PC-3 (cell line): Measurements from ENCODE around the gene MACROD2. TPM values are rescaled to one million over a fixed set of nuclear protein-coding genes. Genes with fewer than 3 reads are reported as not detected.
A peak's percentile ranks its signal among the peaks of the same experiment; 100 is the strongest.

Source experiments
- ATAC-seq: fragments of 200-7000 bp; cut with Tn5 transposase; 2 replicates; pipeline ENCODE4 v1.9.1; 2020; ENCODE audit warnings: mild to moderate bottlenecking, moderate library complexity
- BruUV-seq: library from RNA; stranded (reverse); fragments of 400-500 nt; replicated peaks from 2 replicates; lab custom pipeline; 2021; lab: Mats Ljungman, UMichigan
- CTCF ChIA-PET: fragments of 300-600 bp; sonication (Branson Sonifier 250); formaldehyde crosslinking; loops from one replicate; lab custom pipeline; 2022; ENCODE audit warnings: antibody characterized with exemption; lab: Charles Lee
- POLR2A ChIA-PET: fragments of 300-600 bp; sonication (Branson Sonifier 250); formaldehyde crosslinking; loops from one replicate; lab custom pipeline; 2022; ENCODE audit warnings: antibody characterized with exemption; ENCODE audit not compliant: unreplicated experiment; lab: Charles Lee
- DNase-seq: peaks from one replicate; pipeline ENCODE4 v3.0.0-alpha.2; 2015
- H2AFZ ChIP-seq: fragments of 300-600 bp; sonication (generic); 2 replicates; pipeline ENCODE4 v1.6.0; 2016; ENCODE audit warnings: antibody characterized with exemption, low read length
- H3F3A ChIP-seq: fragments of 300-600 bp; sonication (generic); one replicate; pipeline ENCODE4 v1.6.0; 2017; ENCODE audit warnings: antibody characterized with exemption, low read length, control low read depth, mild to moderate bottlenecking; ENCODE audit not compliant: unreplicated experiment
- H3K27ac ChIP-seq: fragments of 300-600 bp; sonication (generic); 2 replicates; pipeline ENCODE4 v1.5.1; 2016; ENCODE audit warnings: mild to moderate bottlenecking, low read length
- H3K27me3 ChIP-seq: fragments of 300-600 bp; sonication (generic); 2 replicates; pipeline ENCODE4 v1.6.1; 2016; ENCODE audit warnings: low read length, mixed read lengths
- H3K36me3 ChIP-seq: fragments of 300-600 bp; sonication (generic); 2 replicates; pipeline ENCODE4 v1.6.1; 2016; ENCODE audit warnings: low read depth, mixed run types, low read length, mixed read lengths
- H3K4me1 ChIP-seq: fragments of 300-600 bp; sonication (generic); 2 replicates; pipeline ENCODE4 v1.5.1; 2016; ENCODE audit warnings: low read length; ENCODE audit not compliant: insufficient read depth
- H3K4me2 ChIP-seq: fragments of 300-600 bp; sonication (generic); 2 replicates; pipeline ENCODE4 v1.6.0; 2016; ENCODE audit warnings: low read length
- H3K4me3 ChIP-seq: fragments of 300-600 bp; sonication (generic); 2 replicates; pipeline ENCODE4 v1.5.1; 2016; ENCODE audit warnings: mild to moderate bottlenecking, low read length, mixed read lengths
- H3K79me2 ChIP-seq: fragments of 300-600 bp; sonication (generic); 2 replicates; pipeline ENCODE4 v1.6.1; 2017; ENCODE audit warnings: low read length, mixed read lengths
- H3K9ac ChIP-seq: fragments of 300-600 bp; sonication (generic); 2 replicates; pipeline ENCODE4 v1.6.0; 2016; ENCODE audit warnings: mild to moderate bottlenecking, low read length
- H3K9me2 ChIP-seq: fragments of 300-600 bp; sonication (generic); replicated peaks from 2 replicates; pipeline ENCODE4 v1.6.1; 2016; ENCODE audit warnings: mixed run types, low read length, mixed read lengths
- H3K9me3 ChIP-seq: fragments of 300-600 bp; sonication (generic); 2 replicates; pipeline ENCODE4 v1.6.1; 2016; ENCODE audit warnings: low read length, mixed read lengths
- H4K20me1 ChIP-seq: fragments of 300-600 bp; sonication (generic); 2 replicates; pipeline ENCODE4 v1.6.1; 2016; ENCODE audit warnings: low read length, mixed read lengths
- EZH2 ChIP-seq: fragments of 300-600 bp; sonication (generic); IDR thresholded peaks from one replicate; pipeline ENCODE4 v1.6.1; 2017; ENCODE audit warnings: antibody characterized with exemption, mild to moderate bottlenecking, low read length; ENCODE audit not compliant: unreplicated experiment
- EZH2phosphoT487 ChIP-seq: fragments of 300-600 bp; sonication (generic); IDR thresholded peaks from 2 replicates; pipeline ENCODE4 v1.6.1; 2018; ENCODE audit warnings: mild to moderate bottlenecking, antibody characterized with exemption, low read length, borderline replicate concordance
- intact Hi-C: fragments of 100-400 bp; cut with micrococcal nuclease; formaldehyde crosslinking; loops from 2 replicates; pipeline ENCODE4 v1.9.0; 2023
- total RNA-seq: library from RNA; depleted of rRNA; stranded (reverse); fragments of >200 nt; gene quantifications from 2 replicates; pipeline ENCODE4 v1.2.3, GENCODE V29; 2014
- TF ChIP-seq, protein P1 (sequence below): fragments of 300-600 bp; sonication (generic); conservative IDR thresholded peaks from 2 replicates; pipeline ENCODE4 v1.5.1; 2017; ENCODE audit warnings: antibody characterized with exemption, low read depth, mild to moderate bottlenecking, low read length

MACROD2 gene
- total RNA-seq, 1 experiment from 2014 or later = 3.1 TPM

DNA sequence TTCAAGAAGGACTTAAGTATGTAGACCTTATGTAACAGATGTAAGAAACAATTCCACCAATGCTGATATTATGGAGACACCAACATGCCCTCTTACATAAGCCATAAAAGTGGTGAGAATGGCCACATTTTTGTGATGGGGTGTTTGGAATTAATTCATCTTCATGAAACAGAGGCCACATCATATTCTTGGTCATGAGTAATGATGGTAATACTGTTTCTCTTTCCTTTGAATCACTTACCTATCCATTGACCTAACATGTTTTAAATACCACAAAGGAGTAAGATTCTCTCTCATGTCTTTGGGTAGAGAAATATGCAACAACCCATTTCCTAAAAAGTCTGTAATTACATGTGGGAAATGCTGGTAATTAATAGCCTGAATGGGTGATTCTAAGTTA lies 887.5 kb downstream of the MACROD2 start:
- Histone ChIP-seq H3K4me2 (no peak overlapping the region), H3K9ac (no peak overlapping the region), H3K27ac (peak overlapping the region; percentile 29), H3K9me3 (no peaks in the 10 kb centered on the region), H3K4me3 (no peak overlapping the region), H3K79me2 (no peaks in the 10 kb centered on the region), H3F3A (peaks cover 4% of the 10 kb centered on the region), H3K27me3 (no peaks in the 10 kb centered on the region), H3K9me2 (no peaks in the 10 kb centered on the region), H2AFZ (no peak overlapping the region), H3K4me1 (peaks cover 53% of the 10 kb centered on the region), H4K20me1 (no peaks in the 10 kb centered on the region), H3K36me3 (peaks cover 4% of the 10 kb centered on the region; the same call in 1 of the 2 replicates)
- no TSS peak for BruUV-seq
- TF ChIP-seq, protein P1, sequence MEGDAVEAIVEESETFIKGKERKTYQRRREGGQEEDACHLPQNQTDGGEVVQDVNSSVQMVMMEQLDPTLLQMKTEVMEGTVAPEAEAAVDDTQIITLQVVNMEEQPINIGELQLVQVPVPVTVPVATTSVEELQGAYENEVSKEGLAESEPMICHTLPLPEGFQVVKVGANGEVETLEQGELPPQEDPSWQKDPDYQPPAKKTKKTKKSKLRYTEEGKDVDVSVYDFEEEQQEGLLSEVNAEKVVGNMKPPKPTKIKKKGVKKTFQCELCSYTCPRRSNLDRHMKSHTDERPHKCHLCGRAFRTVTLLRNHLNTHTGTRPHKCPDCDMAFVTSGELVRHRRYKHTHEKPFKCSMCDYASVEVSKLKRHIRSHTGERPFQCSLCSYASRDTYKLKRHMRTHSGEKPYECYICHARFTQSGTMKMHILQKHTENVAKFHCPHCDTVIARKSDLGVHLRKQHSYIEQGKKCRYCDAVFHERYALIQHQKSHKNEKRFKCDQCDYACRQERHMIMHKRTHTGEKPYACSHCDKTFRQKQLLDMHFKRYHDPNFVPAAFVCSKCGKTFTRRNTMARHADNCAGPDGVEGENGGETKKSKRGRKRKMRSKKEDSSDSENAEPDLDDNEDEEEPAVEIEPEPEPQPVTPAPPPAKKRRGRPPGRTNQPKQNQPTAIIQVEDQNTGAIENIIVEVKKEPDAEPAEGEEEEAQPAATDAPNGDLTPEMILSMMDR = no peak
- TF ChIP-seq EZH2 = no peak
- TF ChIP-seq EZH2phosphoT487 = no peak
- ChIA-PET POLR2A (no interaction called here), CTCF (no interaction called here)
- DNase-seq (no peak), ATAC-seq (no peak)
- intact Hi-C loops = no loop called here

DNA sequence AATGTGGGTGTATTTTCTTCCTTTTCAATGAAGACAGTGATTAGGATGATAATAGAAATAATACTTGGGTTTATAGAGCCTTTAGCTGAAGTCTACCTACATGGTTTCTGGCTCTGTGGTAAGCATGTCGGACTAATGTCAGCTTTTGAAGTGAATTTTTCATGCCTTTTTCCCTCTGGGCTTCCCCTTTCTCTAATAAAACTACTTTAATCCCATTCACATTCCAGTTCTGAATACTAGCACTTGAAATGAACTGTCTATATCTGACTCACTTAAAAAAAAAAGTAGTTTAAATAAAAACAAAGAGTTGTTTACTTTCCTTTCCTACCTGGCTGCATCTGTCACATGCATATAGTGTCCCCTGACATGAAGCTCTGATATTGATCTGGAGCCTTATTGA lies 888.0 kb downstream of the MACROD2 start:
- DNase-seq (peak; percentile 44), ATAC-seq (no peak)
- H2AFZ ChIP-seq = no peak overlapping the region
- no peaks in the 10 kb centered on the region for H4K20me1 ChIP-seq
- H3K4me3 ChIP-seq = no peak overlapping the region
- peaks cover 4% of the 10 kb centered on the region for H3F3A ChIP-seq
- H3K27ac ChIP-seq = peak overlapping the region; percentile 29
- H3K9ac ChIP-seq = no peak overlapping the region
- no peaks in the 10 kb centered on the region for H3K9me2 ChIP-seq
- BruUV-seq = no TSS peak
- peaks cover 4% of the 10 kb centered on the region; the same call in 1 of the 2 replicates for H3K36me3 ChIP-seq
- no peaks in the 10 kb centered on the region for H3K27me3 ChIP-seq
- TF ChIP-seq EZH2phosphoT487 (no peak), EZH2 (no peak)
- TF ChIP-seq, protein P1 = no peak
- H3K9me3 ChIP-seq = no peaks in the 10 kb centered on the region
- ChIA-PET POLR2A (interaction anchor here (0.6 kb wide), 1 partner anchor 150 kb away, joined by 5 read pairs; no protein-coding TSS in a partner anchor), CTCF (no interaction called here)
- no peaks in the 10 kb centered on the region for H3K79me2 ChIP-seq
- H3K4me2 ChIP-seq = no peak overlapping the region
- intact Hi-C loops = no loop called here
- peaks cover 53% of the 10 kb centered on the region for H3K4me1 ChIP-seq

DNA sequence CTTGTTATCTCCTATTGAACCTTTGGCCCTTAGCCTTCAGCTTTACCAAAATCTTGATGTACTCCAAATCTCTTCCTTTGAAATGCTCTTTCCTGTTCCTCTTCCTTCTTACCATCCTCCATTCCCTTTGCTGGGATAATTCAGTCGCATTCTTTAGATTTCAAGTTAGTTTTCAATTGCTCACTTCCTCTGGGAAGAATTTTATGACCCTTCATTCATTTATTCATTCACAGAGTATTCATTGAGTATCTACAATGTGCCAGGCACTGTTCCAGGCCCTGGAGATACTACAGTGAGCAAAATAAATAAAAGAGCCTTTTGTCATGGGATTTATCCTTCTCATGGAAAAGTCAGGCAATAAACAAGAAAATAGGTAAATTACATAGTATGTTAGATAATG lies 890.3 kb downstream of the MACROD2 start:
- ATAC-seq = peak; percentile 58
- Histone ChIP-seq H3K79me2 (no peaks in the 10 kb centered on the region), H3K36me3 (peaks cover under 1% of the 10 kb centered on the region; the same call in 1 of the 2 replicates), H3K27me3 (no peaks in the 10 kb centered on the region), H3F3A (no peaks in the 10 kb centered on the region), H3K4me3 (no peak overlapping the region), H3K9ac (no peak overlapping the region), H3K9me3 (no peaks in the 10 kb centered on the region), H3K9me2 (no peaks in the 10 kb centered on the region), H3K4me2 (0 out of 2 replicates have a peak overlapping the region, but pooled peaks have one; percentile 1), H3K4me1 (peaks cover 35% of the 10 kb centered on the region), H3K27ac (peak overlapping the region; percentile 62), H4K20me1 (no peaks in the 10 kb centered on the region), H2AFZ (no peak overlapping the region)
- POLR2A ChIA-PET = no interaction called here
- DNase-seq = peak; percentile 82
- no TSS peak for BruUV-seq
- TF ChIP-seq EZH2 (no peak), EZH2phosphoT487 (no peak)
- TF ChIP-seq, protein P1 = no peak
- intact Hi-C loops = no loop called here
- CTCF ChIA-PET = no interaction called here
